OCI-M2 (cell line): ENCODE results near the gene TRDN.
"Not testable (repeated sequence)": the region's sequence is repeated elsewhere in the genome, so short reads cannot be mapped to it uniquely, and the experiment has no call there.

ENCODE experiments used
- DNase-seq: peaks from one replicate; lab custom pipeline; 2025; ENCODE audit not compliant: unreplicated experiment; lab: John Stamatoyannopoulos, UW

Gene TRDN

DNA sequence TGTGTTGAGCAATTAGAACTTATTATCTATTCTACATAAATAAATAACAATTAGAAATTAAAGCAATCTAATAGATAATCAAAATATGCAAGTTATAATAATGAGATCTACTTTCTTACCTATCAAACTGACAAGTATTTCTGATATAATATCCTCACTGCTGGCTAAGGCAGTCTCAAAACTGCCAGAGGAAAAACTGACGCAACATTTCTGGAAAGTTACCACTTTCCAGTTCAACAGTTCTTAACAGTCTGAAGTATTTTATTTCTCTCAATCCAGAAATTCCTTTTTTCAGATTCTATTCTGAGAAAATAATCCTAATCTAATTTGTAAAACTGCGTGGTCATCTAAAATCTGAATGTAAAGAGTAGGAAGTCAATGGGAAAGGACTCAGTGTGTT lies 121.0 kb downstream of the TRDN start:
- no peak for DNase-seq

DNA sequence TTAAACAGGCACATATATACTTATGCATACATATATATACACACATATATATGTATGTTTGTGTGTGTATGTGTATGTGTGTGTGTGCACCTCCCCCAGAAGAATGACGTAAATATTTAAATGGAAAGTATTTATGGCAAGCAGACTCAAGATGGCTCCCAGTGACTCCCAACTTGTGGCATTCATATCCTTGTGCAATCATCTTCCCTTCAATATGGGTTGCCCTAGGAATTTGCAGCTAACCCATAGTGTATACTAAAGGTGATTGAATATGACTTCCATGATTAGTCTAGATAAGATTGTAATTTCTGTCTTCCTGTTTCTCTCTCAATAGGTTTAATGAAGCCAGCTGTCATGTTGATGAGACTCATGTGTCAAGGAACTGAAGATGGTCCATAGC lies 127.6 kb downstream of the TRDN start:
- DNase-seq: no peak

DNA sequence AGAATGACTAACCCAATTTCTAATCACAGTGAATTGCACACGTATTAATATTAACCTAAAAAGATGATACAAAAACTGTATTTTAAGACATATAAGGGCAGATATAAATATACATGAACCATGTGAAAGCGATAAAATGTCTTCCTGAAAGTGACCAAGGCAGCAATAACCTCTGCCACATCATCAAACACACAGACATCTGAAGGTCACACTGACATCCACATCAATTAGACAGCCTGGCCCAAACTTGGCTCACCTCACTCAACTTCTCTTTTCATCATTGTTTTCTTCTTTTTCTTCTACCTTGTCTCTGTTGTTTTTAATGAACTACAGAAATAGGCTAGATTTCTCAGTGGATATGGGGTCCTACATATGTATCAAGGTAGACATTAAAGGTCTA lies 128.5 kb downstream of the TRDN start:
- DNase-seq: no peak

DNA sequence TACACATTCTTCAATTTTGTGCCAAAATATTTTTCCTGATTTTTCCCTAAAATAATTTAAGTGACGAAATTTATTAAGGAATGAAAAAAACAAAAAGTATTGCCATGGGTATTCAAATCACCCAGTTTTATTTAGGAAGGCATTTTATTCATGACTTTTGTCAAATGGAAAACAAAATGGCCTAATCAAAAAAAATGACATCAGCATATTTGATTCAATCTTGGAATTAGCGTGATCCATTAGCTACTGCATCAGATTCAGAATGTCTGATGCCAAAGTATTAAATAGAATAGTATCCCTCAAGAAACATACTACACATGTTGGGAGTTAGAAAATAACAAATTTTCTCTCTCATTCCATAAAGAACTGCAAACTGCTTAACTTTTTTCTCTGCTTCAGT lies 129.2 kb downstream of the TRDN start:
- DNase-seq: no peak

DNA sequence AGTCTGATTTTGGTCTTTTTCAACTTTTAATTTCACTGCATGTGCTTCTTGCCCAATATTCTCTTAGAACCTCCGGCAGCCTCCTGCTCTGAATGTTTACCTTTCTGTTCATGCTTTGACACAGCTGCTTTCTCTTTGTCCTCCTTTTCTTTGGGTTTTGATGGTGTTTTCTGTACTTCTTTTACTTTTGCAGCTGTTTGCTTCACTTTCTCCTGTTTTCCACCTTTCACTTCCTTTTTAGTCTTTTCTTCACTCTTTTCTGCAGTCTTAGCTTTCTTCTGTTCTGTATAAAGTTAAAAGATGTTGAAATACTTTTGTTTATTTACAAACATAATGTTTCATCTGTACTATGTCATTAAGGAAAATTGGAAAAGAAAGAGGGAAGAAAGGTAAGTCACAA lies 133.1 kb downstream of the TRDN start:
- DNase-seq: no peak

DNA sequence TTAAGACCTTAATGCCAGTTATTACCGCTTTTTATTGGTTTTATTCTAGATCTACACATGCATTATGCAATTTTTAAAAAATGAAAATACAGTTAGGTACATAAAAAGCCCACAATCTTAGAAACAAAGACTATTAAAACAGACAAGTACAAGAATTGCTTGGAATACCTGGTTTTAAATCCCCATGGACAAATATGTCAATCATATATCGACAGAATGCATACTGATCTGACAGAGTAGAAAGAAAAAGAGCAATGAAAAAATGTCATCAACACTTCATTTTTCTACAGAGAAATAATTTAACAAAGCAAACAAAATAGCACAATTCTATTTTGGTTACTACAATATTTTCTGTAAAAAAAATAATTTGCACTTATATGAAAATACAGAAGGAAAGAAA lies 139.7 kb downstream of the TRDN start:
- DNase-seq: no peak

DNA sequence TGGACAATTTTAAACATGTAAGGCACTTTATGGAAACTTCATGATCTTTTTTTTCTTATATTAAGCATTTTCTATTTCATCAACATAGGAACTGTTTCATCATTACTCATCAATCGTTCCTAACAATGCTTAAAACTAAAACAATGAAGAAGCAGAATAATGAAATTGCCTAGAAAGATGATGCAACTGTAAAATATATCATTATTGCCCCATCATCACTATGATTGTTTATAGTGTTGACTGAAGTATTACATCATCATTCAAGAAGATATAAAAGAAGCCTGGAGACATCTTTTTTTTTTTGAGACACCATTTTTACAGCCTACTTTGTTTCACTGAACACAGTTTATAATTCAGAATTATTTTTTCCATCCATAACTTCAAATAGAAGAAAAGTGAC lies 147.2 kb downstream of the TRDN start:
- DNase-seq: no peak

DNA sequence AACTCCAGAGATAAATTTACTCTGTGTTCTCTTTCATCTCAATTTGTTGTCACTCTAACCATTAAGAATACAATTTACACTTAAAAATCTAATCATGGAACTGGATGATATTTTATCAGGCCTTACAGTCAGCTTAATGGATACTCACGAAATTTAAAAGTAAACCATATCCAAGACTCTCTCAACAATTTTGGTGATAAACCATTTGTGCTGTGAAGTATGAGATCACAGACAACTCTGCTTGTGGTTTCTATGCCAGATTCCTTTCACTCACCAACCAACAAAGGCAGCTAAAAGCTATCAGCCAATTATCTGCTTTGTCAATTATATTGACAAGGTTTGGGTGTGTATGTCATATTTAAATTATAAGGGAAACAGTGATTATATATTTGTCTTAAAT lies 155.8 kb downstream of the TRDN start:
- DNase-seq: no peak

DNA sequence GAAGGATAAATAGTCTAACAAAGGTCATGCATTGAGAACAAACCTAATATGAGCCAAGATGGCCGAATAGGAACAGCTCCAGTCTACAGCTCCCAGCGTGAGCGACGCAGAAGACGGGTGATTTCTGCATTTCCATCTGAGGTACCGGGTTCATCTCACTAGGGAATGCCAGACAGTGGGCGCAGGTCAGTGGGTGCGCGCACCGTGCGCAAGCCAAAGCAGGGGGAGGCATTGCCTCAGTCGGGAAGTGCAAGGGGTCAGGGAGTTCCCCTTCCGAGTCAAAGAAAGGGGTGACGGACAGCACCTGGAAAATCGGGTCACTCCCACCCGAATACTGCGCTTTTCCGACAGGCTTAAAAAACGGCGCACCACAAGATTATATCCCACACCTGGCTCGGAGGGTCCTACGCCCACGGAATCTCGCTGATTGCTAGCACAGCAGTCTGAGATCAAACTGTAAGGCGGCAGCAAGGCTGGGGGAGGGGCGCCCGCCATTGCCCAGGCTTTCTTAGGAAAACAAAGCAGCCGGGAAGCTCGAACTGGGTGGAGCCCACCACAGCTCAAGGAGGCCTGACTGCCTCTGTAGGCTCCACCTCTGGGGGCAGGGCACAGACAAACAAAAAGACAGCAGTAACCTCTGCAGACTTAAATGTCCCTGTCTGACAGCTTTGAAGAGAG lies 164.6 kb downstream of the TRDN start:
- DNase-seq: not testable (repeated sequence)

DNA sequence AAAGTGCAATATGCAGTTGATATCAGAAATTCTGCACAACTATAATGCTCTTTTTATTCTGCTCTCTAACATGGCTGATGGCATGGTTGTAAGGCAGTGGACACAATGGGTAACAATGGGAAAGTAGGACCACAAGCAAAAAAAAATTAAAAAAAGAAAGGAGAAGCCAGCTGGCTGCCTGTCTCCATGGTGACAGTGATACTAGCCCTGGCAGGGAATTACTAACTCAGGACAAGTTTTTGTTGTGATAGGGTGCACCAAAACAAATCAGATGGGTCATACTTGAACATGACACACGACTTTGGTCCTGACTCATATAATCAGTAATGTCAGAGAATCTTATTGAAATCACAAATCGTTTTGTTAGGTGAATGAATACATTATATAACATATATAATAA lies 169.4 kb downstream of the TRDN start:
- no peak for DNase-seq

DNA sequence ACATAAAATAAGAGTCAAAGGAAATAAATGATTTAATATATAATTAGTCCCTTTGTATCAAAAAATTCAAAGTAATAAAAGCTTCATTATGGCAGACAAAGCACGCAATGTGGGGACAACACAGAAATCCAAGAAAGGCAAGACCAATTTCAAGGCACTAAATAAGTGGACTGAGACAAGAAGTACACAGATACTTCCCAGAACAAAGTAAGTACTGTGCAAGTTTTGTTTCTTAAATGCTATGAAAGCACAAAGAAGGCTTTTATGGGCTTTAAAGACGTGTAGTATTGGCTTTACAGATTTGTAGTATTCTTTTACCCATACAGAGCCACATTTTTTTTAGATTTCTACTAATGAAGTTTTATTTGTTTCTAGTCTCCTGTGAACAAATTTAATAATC lies 174.6 kb downstream of the TRDN start:
- no peak for DNase-seq

DNA sequence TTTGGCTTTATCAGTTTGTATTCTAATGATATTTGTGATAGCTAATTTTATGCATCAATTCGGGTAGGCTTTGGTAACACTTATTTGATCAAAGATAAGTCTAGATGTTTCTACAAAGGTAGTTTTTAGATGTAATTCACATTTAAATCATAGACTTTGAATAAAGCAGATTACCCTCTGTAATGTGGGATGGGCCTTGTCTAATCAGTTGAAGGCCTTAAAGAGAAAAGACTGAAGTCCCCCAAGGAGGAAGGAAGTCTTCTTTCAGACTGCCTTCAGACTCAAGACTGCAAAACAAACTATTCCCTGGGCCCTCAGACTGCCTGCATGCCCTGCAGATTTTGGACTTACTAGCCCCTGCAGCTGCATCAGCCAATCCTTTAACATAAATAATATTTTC lies 178.5 kb downstream of the TRDN start:
- DNase-seq: no peak

DNA sequence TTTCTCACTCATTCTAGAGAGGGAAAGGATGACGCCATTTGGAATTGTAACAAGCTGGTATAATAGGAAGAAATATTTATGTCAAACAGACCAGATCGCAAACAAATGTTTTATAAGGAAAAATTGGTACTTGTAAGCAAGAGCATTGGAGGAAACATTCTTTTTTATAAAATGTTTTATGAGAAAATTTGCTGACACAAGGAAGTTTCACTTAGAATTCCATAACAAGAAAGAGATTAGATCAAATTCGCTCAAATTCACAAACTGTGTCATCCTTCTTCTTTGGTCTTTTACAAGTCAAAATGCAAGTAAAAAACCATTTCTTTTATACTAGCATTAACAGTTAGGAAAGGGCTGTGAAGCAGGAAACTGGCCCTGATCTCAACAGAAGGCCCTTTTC lies 179.9 kb downstream of the TRDN start:
- DNase-seq: no peak

DNA sequence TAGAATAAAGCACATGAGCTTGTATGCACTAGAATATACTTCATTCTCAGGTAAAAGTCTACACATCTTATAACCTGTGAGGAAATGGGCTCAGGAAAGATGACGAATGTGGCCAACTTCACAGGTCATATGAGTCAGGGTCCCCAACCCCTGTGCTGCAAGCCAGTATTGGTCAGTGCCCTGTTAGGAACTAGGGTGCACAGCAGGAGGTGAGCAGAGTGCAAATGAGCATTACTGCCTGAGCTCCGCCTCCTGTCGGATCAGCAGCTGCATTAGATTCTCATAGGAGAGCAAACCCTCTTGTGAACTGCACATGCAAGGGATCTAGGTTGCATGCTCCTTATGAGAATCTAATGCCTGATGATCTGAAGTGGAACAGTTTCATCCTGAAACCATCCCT lies 182.3 kb downstream of the TRDN start:
- DNase-seq: no peak

DNA sequence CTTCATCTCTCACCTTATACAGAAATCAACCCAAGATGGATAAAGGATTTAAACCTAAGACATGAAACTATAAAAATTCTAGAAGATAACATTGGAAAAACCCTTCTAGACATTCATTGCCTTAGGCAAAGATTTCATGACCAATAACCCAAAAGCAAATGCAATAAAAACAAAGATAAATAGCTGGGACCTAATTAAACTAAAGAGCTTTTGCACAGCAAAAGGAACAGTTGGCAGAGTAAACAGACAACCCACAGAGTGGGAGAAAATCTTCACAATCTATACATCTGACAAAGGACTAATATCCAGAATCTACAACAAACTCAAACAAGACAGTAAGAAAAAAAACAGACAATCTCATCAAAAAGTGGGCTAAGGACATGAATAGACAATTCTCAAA lies 183.7 kb downstream of the TRDN start:
- not testable (repeated sequence) for DNase-seq

DNA sequence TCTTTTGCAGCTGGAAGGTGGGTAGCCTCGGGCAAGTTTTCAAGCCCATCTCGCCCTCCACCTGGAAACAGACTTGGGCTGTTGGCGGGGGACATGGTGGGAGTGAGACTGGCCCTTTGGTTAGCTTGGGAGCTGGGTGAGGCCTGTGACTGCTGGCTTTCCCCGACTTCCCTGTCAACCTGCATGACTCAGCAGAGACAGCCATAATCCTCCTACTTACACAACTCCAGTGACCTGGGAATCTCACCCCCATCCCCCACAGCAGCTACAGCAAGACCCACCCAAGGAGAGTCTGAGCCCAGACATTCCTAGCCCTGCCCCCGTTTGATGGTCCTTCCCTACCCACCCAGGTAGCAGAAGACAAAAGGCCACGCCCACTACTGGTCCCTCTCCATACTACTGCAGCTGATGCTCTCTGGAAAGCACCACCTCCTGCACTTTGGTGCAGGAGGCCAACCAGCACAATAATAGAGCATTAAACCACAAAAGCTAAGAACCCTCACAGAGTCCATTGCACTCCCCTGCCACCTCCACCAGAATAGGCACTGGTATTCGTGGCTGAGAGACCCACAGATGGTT lies 188.4 kb downstream of the TRDN start:
- DNase-seq: no peak

DNA sequence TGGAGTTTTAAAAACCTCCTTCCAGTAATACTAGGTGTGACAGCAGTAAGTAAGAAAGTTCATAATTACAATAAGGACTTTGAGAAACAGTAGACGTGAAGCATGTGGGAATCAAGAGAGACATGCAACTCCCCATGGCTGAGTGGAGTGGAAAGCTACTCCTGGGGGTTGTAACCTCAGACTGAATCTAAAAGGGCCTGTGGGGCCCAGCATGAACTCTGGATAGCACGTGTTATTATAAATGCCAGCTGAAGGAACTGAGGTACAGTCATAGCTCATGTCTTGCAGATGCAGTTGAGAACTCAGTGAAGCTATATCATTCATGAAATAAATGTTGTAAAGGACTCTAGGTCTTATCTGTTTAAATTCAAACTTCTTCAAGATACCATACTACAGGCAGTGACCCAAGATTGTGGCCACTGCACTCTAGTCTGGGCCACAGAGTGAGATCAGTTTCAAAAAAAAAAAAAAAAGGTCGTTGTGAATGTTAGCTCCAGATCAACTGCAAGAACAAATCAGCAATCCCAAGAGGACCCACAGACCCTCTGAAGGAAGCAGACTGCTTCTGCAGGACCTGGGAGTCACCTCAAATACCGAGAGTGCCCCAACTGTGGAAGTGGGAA lies 189.3 kb downstream of the TRDN start:
- no peak for DNase-seq

DNA sequence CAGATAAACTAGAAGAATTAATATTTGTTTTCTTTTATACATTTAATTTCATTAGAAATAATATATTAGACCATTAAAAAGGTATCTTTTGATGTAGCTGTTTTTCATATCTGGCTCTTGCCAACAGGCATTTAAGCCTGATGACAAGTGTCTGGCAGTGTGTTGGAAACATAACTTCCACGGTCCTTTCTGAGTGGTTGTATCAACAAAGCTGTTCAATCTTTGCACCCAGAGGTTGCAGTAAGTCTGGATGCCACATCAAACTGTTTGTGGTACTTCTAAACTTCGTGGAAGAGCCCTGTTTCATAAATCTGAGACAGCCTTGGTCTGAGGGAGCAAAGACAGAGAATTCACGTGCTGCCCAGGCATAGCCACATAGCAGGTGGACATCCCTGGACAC lies 197.4 kb downstream of the TRDN start:
- no peak for DNase-seq

DNA sequence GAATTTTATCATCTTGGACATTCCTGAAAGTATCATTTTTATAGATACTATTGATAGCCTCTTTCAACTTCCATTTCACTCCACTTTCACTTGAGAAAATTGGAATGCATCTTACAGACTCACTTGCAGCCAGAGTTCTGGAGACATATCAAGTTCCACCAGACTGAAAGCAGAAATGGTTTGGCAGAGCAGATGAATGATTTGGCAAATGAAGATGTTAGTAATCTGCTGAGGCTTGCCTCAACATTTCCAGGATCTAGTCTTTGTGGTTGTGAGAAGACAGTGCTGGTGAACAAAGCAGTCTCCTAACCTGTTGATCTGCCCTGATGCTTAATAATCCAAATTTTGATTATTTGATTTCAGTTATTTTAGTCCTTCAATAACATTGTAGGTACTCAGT lies 202.6 kb downstream of the TRDN start:
- DNase-seq: no peak

DNA sequence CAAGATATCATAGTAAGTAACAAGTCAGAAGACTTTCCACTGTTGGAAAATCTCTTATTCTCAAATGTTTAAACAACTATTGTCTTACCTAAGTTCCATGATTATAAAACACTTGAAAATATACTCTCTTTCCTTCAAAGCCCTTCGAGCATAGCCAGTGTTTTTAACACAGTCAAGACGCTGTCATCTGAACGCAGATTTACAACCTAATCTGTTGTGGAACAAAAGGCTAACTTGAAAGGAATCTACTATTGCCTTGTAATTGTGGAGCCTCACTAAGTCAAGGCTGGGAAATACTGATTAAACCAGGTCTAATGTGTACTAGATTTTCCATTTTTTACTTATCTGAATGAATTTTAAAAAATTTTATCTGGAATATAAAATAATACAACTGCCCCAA lies 205.8 kb downstream of the TRDN start:
- no peak for DNase-seq

DNA sequence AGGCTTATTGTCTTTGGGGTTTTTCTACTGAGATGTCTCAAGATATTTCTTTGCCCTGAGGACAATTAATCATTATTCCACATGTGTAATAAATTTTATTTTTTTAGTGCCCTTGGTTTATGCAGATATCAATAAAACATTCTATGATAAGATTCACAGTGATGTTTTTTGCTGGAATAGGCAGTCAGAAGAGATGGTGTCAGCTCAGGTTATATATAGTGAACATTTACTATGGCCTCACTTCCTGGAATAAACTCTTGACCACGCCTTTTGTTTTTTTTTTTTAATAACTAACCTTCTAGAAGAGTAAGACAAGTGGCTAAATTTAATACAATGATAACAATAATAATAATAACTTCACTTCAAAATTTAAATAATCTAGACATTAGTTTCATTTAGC lies 209.7 kb downstream of the TRDN start:
- DNase-seq: no peak

DNA sequence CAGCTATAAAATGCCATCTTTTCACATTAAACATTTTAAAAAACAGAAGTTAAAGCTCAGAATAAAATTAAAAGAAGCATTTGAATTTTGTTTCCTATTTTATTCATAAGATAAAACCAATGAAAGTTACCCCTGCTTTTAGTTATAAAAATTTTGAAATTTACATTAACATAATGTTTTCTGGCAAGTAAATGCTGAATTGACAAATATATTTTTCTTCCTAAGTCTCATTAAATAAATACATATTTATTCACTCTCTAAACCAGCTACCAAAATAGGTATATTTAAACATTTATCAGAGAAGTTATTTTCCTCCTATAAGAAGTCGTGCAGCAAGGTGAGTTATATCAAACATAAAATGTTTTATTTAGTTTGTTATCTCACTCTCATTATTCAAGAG lies 213.6 kb downstream of the TRDN start:
- DNase-seq: no peak

DNA sequence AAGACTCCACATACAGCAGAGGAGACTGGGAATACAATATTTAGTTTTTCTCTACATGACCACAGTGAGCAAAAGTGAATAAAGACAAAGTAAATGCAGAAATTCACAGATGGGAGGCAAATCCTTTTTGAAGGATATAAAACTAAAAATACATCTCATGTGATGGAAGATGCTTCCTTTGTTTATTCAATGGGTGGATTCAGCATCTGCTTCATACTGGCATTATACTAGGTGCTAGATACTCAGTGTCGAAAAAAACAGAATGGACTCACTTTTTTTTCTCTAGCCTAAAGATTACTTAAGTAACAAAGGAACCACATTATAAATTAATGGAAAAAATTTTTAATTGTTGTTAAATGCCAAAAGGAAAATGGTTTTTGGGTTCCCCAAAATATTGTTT lies 216.2 kb downstream of the TRDN start:
- no peak for DNase-seq
